ENCODE measurements around the gene SMAD7.

Gene SMAD7

DNA sequence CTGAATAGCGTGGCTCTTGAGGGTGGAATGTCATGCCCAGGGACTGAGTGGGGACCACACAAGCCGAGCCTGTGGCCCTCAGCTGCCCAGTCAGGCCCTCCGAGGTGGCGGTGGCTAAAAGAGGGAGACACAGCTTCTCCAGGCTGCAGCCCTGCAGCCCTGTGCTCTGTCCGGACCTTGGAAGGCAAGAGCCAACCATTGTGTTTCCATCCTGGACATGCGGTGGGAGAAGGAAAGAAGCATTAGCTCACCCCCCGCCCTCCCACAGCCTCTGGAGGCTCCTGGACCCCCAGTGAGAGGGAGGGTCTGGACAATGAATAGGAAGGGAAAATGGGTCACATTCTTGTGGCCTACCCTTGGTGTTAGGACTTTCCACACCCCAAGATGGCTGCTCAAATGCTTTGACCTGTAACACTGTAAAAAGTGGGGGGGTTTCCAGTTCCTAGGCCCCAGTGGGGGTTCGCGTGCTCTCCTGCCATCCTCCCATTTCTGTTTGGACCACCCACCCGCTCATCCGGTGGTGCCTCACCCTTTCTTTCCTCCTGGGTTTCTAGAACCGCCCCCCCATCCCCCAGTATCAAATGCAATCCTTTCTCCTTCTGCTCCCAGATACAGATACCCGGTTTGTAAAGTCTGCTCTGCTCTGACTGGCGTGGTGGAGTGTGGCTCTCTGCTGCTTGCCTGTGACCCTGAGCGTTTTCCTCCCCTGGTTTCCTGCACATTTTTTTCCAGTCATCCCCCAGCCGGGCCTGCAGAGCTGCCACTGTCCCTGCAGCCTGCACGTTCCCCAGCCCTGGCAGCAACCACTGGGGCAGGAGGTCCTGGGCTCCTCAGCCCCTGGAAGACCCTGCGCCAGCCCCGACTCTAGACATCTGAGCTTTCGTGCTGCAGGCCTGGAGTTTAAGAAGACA is 36.3 kb upstream of the SMAD7 start:
- no peak for DNase-seq (ENCODE audit: low read depth)

GRCh38 chr18:48985161-48985560 is 34.4 kb upstream of the SMAD7 start:
- DNase-seq (ENCODE audit: low read depth): no peak

GRCh38 chr18:48983793-48984437 is 33.1 kb upstream of the SMAD7 start:
- DNase-seq (ENCODE audit: low read depth): no peak

DNA sequence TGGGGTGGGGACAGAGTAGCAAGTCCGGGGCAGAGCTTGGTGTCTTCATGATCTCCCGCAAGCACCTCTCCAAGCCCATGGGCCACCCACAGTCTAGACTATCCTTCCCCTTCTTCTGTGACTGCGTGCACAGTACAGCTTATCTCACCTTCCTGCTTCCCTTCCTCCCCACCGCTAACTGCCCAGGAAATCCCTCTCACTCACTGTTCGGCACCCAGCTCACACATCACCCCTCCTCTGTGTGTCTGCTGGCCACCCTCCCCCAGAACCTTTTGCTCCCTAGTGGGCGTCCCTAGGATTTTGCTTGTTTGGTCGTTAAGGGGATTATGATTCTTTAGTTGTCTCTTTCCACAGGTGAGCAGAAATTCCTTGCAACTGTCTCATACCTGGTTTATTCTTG is 31.5 kb upstream of the SMAD7 start:
- DNase-seq (ENCODE audit: low read depth): no peak

DNA sequence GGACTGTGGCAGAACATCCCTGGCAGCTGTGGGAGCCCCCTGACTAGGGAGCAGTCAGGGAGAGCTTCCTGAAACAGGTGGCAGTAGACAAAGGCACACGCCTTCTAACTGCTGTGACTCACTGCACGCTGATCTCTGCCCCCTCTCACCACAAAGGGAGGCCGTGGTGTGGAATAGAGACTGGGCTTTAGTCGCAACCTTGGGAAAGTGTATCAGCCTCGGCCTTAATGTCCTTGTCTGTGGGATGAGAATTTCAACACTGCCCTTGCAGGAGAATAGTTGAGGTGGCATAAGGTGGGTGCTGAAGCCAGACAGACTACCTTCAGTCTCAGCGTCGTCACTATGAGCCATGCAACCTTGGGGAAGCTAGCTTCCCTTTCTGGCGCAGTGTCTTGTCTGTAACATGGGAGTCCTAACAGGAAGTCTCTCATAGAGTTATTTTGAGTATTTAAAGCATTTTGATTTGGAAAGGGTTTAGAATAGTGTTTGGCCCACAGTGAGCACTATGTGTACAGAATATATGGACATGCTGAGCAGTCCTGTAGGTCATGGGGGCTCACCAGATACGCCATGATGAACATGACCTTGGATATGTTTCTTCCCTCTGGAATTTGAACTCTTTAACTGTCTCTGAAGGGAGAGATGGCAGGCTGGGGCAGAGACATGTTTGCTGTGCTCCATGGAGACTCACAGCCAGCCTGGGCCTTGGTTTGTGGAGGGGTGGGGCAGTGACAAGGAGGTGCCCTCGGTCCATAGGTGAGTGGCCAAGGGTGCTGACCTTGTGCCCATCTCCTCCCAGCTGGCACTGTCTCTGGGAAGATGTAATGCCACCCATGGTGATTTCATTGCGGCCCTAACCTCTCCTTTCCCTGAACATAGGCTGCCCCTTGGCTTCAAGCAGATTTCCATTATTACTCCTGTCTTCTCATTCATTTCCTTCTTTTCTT is 29.5 kb upstream of the SMAD7 start:
- no peak for DNase-seq (ENCODE audit: low read depth)

DNA sequence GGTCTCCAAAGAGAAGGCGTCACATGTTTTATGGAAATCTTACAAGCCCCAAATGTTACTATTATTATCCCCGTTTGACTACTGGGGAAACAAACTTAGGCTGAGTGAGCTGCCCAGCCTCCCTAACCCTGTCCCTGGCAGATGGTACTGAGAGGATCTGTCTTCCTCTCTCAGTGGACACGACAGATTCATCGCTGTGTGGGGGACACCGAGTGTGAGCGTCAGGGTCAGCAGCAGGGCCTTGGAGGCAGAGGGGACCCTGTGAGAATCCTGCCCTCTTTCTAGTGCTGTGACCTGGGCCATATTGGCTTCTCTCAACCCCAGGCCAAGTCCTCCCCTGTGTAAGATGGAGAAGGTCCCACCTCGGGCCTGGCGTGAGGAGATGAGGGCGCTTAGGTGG is 27.1 kb upstream of the SMAD7 start:
- DNase-seq (ENCODE audit: low read depth): no peak

DNA sequence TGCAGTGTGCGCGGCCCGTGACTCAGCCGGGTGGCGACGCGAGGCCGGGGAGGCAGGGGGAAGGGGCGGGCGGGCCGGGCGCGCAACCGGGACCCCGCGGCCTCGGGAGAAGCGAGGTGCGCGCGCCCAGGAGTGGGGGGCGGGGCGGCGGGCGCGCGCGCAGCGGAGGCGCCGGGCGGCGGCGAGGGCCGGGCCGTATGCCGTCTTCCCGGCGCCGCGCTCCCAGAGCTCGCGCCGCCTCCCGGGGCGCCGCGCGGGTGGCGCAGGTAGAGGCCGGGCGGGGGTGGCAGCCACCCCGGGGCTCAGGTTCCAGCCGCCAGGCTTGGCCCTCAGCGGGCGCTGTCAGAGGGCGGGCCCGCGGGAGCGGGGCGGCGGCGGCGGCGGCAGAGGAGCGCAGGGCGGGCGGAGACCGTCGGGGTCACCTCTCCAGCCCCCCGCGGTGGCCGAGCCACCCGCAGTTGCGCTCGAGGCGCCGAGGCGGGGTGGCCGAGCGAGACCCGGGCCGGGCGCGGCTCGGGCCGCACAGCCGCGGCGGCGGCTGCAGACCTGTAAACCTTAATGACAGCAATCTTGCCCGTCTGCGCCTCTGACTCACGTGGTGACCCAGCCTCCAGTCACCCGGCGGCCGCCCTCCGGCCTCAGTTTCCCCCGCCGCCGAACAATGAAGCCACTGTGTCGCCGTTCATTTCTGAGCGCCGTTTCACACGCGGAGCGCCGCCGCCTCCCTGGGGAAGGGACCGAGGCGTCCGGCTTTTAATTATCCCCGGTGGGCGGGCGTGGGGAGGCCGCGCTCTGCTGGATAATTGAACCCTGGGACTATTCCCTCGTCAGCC is 25.3 kb upstream of the SMAD7 start:
- peak; percentile 64 for DNase-seq (ENCODE audit: low read depth)

- no peak for DNase-seq (ENCODE audit: low read depth)
Measured at GRCh38 chr18:48975120-48975816, 24.5 kb upstream of the SMAD7 start.

DNA sequence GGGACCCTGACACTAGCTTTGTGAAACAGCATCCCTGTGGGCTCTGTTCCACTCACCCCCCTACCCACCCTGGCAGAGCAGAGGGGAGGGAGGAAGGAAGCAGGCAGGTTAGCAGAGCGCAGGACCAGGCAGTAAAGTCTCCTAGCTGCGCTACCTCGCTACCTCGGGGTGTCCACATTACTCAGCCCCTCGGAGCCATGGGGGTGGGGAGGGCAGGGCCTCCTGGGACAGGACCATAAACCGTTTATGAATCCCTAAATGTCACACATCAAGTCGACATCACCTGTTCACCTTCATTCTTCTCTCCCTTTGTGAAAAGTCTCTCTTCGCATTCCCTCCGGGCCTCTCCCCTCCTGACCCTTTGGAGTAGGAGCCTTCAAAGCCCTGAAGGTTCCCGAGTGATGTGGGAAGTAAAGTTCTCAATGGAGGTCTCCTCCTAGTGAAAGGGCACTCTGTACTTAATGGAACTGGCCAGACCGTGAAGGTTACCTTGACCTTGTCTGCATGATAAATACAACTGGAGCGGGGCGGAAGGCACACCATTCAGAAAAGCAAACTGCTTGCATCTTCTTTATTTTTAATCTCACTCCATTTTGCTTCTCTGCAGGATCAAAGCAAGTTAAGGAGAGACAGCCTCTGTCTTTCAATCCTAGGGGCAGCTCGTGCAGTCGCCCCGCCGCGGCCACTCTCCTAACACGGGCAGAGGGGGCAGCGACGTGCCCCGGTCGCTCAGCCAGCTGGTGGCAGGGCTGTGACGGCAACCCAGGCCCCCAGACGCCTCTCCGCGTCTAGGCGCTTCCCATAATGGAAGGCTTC is 23.7 kb upstream of the SMAD7 start:
- no peak for DNase-seq (ENCODE audit: low read depth)

DNA sequence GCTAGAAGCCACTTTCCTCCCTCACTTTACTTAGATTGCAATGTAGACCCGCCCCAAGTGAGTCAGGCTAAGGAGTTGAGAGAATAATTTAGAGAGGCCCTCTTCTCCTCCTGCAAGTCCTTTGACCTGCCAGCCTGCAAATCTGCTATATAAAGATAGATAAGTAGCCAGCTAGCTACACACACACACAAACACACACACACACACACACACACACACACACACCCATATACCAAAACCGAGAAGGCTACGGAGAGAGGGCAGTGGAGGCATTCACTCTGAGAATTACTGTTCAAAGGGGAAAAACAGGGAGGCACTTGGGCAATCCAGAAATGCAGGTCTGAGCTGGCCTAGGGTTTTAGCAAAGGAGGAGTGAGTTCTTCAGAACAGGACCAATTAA is 23.0 kb upstream of the SMAD7 start:
- no peak for DNase-seq (ENCODE audit: low read depth)

DNA sequence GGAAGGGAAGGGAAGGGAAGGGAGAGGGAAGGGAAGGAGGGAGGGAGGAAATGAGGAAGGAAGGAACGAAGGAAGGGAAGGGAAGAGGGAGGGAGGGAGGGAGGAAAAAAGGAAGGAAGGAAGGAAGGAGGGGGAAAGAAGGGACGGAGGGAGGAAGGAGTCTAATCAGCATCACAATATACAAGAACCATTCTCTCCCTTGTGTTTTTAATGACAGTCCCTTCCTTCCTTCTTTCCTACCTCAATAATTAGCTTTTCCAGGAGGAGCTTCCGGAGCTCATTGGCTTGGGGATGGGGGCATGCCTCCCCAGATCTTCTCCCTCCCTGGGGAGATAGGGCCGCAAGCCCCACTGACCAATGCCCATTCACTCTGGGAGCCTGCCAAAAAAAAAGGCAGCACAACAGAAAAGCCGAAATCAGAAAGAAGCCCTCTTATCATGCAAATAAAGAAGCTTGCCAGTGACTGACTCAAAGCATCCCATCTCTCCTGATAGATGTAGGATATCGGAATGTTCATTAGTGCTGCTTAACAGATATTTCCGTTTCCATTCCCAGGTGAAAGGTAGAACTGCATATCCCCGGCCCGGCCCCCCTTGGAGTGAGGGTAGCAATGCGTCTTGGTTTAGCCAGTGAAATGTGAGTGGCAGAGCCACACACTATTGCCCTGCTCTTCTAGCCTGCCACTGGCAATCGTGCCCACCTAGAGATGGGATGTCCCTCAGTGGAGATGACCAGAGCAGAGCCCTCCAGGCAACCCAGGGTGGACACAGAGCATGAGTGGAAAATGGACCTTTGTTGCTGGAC is 17.8 kb upstream of the SMAD7 start:
- DNase-seq (ENCODE audit: low read depth): no peak

GRCh38 chr18:48967545-48967944 is 16.8 kb upstream of the SMAD7 start:
- no peak for DNase-seq (ENCODE audit: low read depth)

DNA sequence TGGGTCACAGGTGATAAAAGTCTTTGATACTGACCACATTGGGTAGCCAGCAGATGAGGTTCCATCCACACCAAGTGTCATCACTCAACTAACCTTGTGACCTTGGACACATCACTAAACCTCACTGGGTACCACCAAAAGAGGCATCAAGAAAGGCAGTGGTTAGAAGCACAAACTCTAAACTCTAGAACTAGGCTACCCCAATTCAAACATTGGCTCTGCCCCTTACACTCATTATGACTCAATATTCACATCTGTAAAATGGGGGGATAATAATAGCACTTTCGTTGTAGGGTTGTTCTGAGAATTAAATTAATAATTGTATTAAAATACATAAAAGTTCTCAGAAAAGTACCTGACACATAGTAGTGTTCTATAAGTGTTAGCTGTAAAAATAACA is 15.8 kb upstream of the SMAD7 start:
- no peak for DNase-seq (ENCODE audit: low read depth)

DNA sequence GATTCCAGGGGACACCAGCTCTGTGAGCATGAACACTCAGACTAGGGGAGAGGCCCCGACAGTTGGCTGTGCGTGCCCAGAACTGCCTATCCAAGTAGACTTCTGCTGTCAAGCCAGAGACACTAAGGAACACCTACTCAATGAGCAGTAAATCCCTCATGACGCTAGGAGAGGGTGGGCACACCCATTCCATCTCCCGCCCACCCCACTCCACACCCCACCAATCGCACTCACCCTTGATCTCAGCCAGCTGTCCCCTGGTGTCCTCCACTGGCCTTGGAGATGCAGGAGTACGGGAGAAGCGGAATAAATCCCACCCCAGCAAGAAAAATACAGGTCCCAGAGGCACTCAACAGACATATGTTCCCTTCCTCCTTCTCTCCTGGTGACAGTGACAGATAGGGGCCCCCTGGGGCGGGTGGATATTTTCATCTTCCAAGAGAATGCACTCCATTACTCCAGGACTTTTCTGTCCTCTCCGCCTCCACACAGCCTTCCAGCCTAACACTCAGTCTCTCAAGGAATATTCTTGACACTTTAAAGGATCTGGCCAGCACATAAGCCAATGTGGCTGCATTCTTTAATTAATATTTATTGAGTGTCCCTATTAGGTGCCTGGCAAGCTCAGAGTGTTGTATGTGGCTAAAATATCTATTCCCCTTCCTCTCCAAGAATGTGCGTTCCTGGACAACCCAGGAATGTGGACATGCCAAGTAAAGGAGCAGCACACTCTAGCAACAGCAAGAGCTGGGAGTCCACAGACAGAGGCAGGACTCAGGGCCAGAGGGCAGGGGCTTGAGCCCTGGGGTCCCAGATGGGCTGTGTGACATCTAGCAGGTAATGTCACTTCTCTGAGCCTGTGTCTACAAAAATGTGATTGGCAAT is 13.1 kb upstream of the SMAD7 start:
- DNase-seq (ENCODE audit: low read depth): no peak

DNA sequence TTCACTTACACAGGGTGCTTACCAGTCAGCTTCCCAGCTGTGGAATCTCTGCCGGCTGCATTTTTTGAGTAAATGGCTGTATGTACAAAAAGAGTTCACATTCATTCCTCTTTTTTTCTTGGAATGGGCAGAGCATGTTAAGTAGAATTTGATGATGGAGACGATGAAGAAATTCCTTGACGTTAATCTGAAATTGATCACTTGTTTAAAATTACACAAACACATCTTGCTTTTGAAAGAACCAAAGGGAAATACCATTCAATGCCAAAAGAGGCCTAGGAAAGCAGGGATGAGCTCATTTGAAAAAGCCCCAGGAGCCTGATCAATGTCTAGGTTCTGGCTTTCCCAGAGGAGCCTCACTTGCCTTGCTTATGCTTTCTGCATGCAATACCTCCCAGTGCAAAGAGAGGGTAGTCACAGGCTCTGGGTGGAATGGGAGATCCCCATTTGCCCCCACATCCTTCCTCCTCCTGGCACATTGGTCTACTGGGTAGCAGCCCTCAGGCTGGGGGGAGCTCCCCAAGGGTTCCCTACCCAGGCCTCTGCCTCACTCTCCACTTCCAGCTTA is 12.3 kb upstream of the SMAD7 start:
- DNase-seq (ENCODE audit: low read depth): no peak

DNA sequence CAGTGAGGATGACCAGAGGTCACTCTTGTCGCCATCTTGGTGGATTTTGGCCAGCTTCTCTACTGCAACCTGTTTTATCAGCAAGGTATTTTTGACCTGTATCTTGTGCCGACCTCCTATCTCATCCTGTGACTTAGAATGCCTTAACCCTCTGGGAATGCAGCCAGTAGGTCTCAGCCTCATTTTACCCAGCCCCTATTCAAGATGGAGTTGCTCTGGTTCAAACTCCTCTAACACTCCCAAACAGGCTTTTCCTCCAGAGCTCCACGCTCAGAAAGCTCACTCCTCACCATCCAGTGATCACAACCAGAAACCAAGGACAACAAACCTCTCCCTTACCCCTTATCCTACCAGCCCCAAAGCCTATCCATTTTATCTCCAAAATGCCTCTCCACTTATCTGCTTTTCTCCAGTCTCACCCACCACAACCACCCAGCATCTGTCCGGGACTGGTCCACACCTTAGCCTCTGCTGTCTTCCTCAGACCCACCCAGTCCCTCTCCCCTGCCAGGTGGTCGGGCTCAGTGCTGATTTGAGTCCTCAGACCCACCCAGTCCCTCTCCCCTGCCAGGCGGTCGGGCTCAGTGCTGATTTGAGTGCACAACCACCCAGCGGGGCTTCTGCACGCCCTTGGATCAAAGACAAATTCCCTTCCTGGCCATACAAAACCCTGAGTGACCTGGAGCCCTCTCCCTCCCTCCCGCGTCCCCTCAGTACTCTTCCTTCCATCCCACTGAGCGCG is 11.7 kb upstream of the SMAD7 start:
- DNase-seq (ENCODE audit: low read depth): no peak

DNA sequence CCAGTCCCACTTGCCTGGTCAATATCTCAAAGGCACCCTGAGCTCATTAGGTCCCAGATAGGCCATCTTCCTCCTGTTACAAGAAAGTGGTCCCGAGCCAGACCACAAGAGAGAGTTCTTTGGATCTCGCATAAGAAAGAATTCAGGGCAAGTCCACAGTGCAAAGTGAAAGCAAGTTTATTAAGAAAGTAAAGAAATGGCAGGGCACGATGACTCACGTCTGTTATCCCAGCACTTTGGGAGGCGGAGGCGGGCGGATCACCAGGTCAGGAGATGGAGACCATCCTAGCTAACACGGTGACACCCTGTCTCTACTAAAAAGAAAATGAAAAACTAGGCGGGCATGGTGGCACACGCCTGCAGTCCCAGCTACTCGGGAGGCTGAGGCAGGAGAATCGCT is 10.8 kb upstream of the SMAD7 start:
- DNase-seq (ENCODE audit: low read depth): no peak

Measured in activated T-cell treated with anti-CD3 and anti-CD28 coated beads for 48 hours (primary cell).